ENCODE measurements around the gene PELI1. TPM values are rescaled to one million over a fixed set of nuclear protein-coding genes. Genes with fewer than 3 reads are reported as not detected.

PELI1 gene
- total RNA-seq, 6 experiments from 2014 or later, result 1.9 to 4.9 (median 2.8) TPM

GRCh38 chr2:64173156-64174135, 29.2 kb upstream of the PELI1 start:
- Mint-ChIP-seq H3K36me3 (ENCODE audit: low read depth) (no peaks in the 10 kb centered on the region), H3K4me3 (no peak overlapping the region), H3K4me1 (ENCODE audit: low read depth) (no peaks in the 10 kb centered on the region), H3K9me3 (no peaks in the 10 kb centered on the region), H3K27me3 (ENCODE audit: insufficient read depth) (peaks cover 6% of the 10 kb centered on the region; the same call in 1 of the 2 replicates), H3K27ac (no peak overlapping the region)
- TF ChIP-seq CTCF (IDR thresholded peaks at IDR 0.05), result no peak
- DNase-seq, result no peak

GRCh38 chr2:64168756-64169155, 24.5 kb upstream of the PELI1 start:
- Mint-ChIP-seq H3K9me3 (no peaks in the 10 kb centered on the region), H3K4me1 (ENCODE audit: low read depth) (no peaks in the 10 kb centered on the region), H3K36me3 (ENCODE audit: low read depth) (no peaks in the 10 kb centered on the region), H3K27me3 (ENCODE audit: insufficient read depth) (peaks cover 6% of the 10 kb centered on the region), H3K4me3 (no peak overlapping the region), H3K27ac (no peak overlapping the region)
- TF ChIP-seq CTCF (IDR thresholded peaks at IDR 0.05), result no peak
- no peak for DNase-seq

GRCh38 chr2:64168201-64168600, 24.0 kb upstream of the PELI1 start:
- Mint-ChIP-seq H3K4me1 (ENCODE audit: low read depth) (no peaks in the 10 kb centered on the region), H3K4me3 (no peak overlapping the region), H3K9me3 (no peaks in the 10 kb centered on the region), H3K36me3 (ENCODE audit: low read depth) (no peaks in the 10 kb centered on the region), H3K27ac (no peak overlapping the region), H3K27me3 (ENCODE audit: insufficient read depth) (peaks cover 6% of the 10 kb centered on the region)
- no peak for DNase-seq
- no peak for TF ChIP-seq CTCF (IDR thresholded peaks at IDR 0.05)

- no peak for TF ChIP-seq CTCF (IDR thresholded peaks at IDR 0.05)
- Mint-ChIP-seq H3K4me3 (no peak overlapping the region), H3K4me1 (ENCODE audit: low read depth) (no peaks in the 10 kb centered on the region), H3K36me3 (ENCODE audit: low read depth) (no peaks in the 10 kb centered on the region), H3K27ac (no peak overlapping the region), H3K27me3 (ENCODE audit: insufficient read depth) (peaks cover 6% of the 10 kb centered on the region), H3K9me3 (no peaks in the 10 kb centered on the region)
- DNase-seq, result no peak
Observed at GRCh38 chr2:64166637-64167420, 22.6 kb upstream of the PELI1 start.

- Mint-ChIP-seq H3K4me1 (ENCODE audit: low read depth) (no peaks in the 10 kb centered on the region), H3K27me3 (ENCODE audit: insufficient read depth) (peaks cover 6% of the 10 kb centered on the region), H3K27ac (no peak overlapping the region), H3K9me3 (no peaks in the 10 kb centered on the region), H3K36me3 (ENCODE audit: low read depth) (no peaks in the 10 kb centered on the region), H3K4me3 (no peak overlapping the region)
- no peak for DNase-seq
- no peak for TF ChIP-seq CTCF (IDR thresholded peaks at IDR 0.05)
Observed at GRCh38 chr2:64166212-64166611, 22.0 kb upstream of the PELI1 start.

Data from HFFc6 (cell line).